Measurements from ENCODE around the gene DNAJB12. TPM values are rescaled to one million over a fixed set of nuclear protein-coding genes. Genes with fewer than 3 reads are reported as not detected.

Gene DNAJB12
- total and polyA plus RNA-seq, 10 of the 15 experiments (the other 5 are each of a cell fraction or from before 2014, with no cell fraction given) = 4.6 to 31.6 (median 18.8) TPM

GRCh38 chr10:72297281-72297804 lies 57.4 kb downstream of the DNAJB12 start (continued):
- no peak for TF ChIP-seq JUND (IDR thresholded peaks at IDR 0.05; ENCODE audit: low read depth, low read length)
- TF ChIP-seq POLR2A (IDR thresholded peaks at IDR 0.05; ENCODE audit: low read depth, low read length) = no peak; the same call in none of the 2 replicates
- TF ChIP-seq RELB (IDR thresholded peaks at IDR 0.05; ENCODE audit: low read depth) = peak; percentile 99
- no peak for TF ChIP-seq RBBP5 (conservative IDR thresholded peaks at IDR 0.05)
- TF ChIP-seq BMI1 (IDR thresholded peaks at IDR 0.05; ENCODE audit: borderline replicate concordance) = peak; percentile 88
- no peak; the same call in 1 of the 2 replicates for TF ChIP-seq CHD4 (IDR thresholded peaks at IDR 0.05)
- TF ChIP-seq CTCF (IDR thresholded peaks at IDR 0.05 in 2 of 3, conservative IDR thresholded peaks at IDR 0.05 in 1 of 3; ENCODE audit: control insufficient read depth in 2 of 3, extremely low read depth in 1 of 3, insufficient read depth in 1 of 3, low read depth in 3 of 3, low read length in 3 of 3) = no peak
- peak; percentile 99 for TF ChIP-seq FOXM1 (IDR thresholded peaks at IDR 0.05; ENCODE audit: low read depth, low read length)
- TF ChIP-seq SMC3 (IDR thresholded peaks at IDR 0.05; ENCODE audit: borderline replicate concordance, low read length) = peak; percentile 27; the same call in 1 of the 2 replicates
- peak; percentile 87 for TF ChIP-seq E2F8 (IDR thresholded peaks at IDR 0.05; ENCODE audit: low read depth, partially characterized antibody)
- no peak; the same call in none of the 2 replicates for TF ChIP-seq ZNF207 (IDR thresholded peaks at IDR 0.05; ENCODE audit: borderline replicate concordance)
- no peak; the same call in 1 of the 2 replicates for TF ChIP-seq RB1 (IDR thresholded peaks at IDR 0.05; ENCODE audit: borderline replicate concordance)
- peak; percentile 89 for TF ChIP-seq NR2F1 (conservative IDR thresholded peaks at IDR 0.05)
- TF ChIP-seq SPI1 (IDR thresholded peaks at IDR 0.05; ENCODE audit: borderline replicate concordance, insufficient read depth, low read depth, low read length) = peak; percentile 84
- 0 out of 2 replicates have a peak, but pooled peaks have one; percentile 36 for TF ChIP-seq TARDBP (IDR thresholded peaks at IDR 0.05; ENCODE audit: borderline replicate concordance)
- no peak for TF ChIP-seq ATF3 (IDR thresholded peaks at IDR 0.05; ENCODE audit: borderline replicate concordance, extremely low read depth, low read depth, low read length)
- peak; percentile 71; the same call in 1 of the 2 replicates for TF ChIP-seq MAX (IDR thresholded peaks at IDR 0.05; ENCODE audit: low read depth, low read length)

Data from GM12878 (cell line).